ENCODE results near the gene MACROD2.

The MACROD2 gene

DNA sequence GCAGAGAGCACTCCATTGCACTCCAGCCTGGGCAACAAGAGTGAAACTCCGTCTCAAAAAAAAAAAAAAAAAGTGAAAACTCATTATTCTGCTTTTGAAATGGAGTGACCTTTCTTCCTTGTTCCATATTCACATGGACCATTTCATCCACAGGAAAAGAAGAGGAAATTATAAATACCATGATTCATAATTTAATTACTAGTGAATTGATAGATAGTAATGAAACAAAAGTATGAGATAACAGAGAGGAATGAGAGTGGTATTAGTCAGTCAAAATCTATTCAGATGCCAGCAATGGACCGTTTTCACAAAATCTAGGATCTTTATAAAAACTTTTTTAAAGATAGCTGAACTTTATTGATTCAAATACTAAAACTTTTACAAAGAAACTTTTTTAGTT, 785.2 kb downstream of the MACROD2 start:
- peak; percentile 29 for DNase-seq

DNA sequence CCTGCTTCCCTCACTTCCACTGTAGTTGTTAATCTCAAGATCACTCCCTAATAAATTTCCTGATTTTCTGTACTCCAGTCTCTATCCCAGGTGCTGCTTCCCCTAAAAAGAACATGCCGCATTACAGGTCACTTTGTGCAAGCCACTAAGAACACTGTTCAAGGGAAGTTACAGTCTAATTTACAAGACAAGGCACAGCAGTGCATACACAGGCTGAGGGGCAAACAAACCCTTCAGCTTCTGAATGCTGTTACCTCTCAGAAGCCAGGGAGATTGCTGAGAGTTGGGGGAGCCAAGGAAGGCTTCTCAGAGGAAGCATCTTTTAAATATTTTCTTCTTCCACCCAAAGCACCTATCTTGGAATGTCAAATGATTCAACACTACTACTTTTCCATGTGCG, 787.4 kb downstream of the MACROD2 start:
- DNase-seq, result no peak

DNA sequence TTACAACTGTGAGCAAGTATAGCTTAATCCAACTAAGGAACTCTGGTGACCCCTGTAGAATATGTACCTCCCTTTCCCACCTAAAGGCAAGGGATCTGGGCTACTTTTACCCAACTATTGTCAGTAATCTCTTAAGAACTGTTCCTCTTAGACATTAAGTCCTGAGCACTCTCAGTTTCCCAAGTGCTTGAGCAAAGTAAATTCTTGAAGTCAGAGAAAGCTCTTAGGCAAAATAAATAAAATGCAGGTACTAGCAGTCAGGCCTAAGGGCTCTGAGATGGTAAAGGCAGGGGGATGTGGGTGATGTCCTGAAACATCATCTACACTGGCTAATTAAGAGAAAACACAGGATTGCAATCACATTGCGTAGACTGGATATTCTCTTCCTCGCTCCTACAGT, 788.5 kb downstream of the MACROD2 start:
- no peak for DNase-seq

DNA sequence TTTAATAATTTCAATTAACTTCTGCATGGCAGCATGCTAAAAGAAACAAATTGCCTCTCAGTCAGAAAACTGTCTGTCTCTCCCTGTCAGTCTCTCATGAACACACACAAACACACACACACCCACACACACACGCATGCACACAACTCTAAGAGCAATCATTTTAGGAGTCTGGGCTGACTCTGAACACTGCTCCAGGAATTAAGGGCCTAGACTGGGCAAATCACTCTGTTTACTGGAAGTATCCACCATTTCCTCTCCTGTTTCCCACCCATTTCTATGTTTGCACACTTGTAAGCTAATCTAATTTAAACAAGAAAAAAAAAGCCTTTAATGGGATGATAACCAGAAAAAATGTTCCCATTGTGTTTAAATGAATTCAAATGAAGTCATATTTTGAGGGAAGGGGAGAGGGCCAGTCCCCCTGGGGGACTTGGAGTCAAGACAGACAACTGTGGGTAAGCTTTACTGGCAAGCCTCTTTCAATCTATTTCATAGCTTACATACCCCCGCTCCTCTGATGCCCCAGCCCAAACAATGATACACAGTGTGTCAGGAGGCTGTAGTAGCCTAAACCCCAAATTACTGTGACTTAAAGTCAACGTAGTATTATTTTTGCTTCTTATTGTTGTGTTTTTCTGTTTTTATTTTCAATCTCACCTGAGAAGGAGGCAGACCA, 789.9 kb downstream of the MACROD2 start:
- no peak for DNase-seq

DNA sequence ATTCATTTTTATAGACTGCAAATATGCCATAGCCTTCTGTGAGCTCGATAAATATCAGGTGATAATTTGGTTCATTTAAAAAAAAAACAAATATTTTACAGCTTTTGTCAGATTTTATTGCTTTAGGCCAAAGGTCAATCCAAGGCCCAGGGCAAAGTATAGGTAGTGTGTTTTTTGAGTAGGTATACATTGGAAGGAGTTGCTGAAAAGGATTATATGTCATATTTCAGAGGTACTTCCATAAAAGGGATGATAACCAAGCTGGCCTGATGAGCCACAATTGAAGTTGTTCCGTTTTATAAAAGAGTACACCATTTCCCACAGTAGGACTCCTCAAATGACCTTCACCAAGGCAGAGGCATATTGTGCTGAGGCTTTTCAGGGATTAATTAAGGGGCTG, 794.9 kb downstream of the MACROD2 start:
- DNase-seq, result no peak

DNA sequence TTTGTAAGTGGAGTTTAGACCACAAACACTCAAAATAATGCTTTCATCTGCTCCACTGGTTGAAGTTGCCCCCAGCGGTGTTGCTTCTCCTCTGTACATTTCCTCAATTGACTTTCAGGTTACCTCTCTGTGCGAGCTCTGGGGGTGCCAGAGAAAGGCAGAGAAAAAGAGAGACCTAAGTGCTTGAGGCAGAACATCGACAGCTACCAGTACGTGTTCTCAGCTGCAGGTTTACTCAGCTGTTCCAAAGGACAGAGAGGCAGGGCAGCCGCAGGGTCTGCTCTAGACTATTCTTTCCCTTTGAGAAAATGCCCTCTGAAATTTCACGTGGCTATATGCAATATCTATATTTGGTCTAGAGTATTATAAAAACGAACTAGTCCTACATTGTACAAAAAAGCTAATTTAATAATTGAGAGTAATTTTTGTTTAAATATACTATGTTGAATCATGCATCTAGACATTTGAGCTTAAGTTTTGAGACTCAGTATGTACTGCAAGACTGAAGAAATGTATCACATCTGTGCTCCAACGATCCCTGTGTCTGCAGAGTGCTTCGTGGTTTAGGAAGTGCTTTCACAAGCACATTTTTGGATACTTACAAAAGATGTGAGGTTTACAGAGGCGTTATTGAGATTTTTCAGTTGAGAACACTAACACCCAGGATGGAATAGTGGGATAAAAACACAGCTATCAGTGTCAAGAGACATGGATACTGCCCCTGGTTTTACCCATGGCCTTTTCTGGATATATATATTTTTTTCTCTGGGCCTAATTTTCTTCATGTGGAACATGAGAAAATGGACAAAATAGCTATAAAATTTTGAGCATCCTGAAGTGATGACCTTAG, 795.7 kb downstream of the MACROD2 start:
- DNase-seq, result peak; percentile 78

DNA sequence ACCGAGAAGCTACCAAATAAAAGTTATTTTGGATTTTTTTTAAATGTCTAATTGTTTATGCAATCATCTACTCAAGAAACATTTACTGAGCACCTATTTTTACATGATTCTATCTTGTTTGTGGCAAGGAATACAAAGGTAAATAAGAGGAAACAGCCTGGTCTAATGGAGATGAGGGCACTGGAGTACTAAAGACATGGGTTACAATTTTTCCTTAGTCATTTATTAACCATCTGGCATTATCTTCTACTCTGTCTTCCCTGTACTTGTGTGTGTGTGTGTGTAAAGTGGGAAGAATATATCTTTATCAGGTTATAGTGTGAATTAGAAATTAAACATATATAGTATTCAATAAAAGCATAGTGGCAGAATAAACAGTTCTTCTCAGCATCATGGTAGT, 797.6 kb downstream of the MACROD2 start:
- DNase-seq, result no peak

DNA sequence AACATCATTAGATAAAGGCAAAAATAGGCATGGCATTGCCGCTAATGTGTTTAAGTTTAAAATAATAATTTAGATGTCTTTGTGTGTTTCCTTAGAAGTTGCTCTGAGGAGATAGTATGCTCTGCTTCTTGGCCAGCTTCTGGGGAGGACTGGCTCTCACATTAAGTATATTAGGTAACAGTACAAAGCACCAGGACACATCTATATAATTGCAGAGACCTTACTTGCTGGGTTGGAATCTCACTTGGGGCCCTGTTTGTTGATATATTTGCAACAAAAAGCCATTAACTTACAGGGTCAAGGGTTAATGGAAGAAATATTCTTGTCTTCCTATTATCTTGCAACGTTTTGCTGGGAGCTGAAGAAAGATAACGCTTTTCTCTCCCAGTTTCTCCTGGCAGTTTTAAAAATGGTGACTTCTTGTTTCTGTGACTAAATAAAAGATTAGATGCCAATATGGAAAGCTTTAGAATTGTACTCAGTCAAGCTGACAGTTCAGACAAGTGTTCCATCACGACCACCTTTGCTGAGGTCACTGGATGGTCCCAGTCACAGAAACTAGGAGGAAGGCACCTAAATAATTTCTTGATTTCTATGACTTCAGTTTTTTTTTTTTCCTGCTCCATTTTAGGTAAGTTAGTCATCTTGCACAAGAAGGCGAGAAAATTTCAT, 804.4 kb downstream of the MACROD2 start:
- no peak for DNase-seq

GRCh38 chr20:14800707-14801425, 805.5 kb downstream of the MACROD2 start:
- no peak for DNase-seq

- DNase-seq, result no peak
Observed at GRCh38 chr20:14801591-14802325, 806.4 kb downstream of the MACROD2 start.

GRCh38 chr20:14807224-14807623, 811.9 kb downstream of the MACROD2 start:
- no peak for DNase-seq

GRCh38 chr20:14815340-14815739, 820.0 kb downstream of the MACROD2 start:
- DNase-seq, result no peak

DNA sequence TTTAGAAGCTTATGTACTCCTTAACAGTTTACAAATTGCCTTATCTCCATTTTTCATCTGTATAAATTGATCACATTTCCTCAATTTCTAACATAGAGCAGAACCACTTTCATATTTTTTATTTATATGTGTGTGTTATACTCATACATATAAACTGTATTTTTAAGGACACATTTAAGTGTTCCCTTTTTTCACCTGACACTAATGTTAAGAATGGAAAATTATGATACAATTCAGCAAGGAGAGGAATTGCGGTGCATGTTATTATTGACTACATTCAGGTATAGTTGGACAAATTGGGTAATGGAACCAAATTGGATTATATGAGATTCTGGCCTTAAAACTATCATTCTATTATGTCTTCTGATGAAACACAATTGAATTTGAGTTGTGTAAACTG, 821.2 kb downstream of the MACROD2 start:
- no peak for DNase-seq

GRCh38 chr20:14817101-14817500, 821.8 kb downstream of the MACROD2 start:
- peak; percentile 21 for DNase-seq

GRCh38 chr20:14820771-14821170, 825.5 kb downstream of the MACROD2 start:
- peak; percentile 63 for DNase-seq

DNA sequence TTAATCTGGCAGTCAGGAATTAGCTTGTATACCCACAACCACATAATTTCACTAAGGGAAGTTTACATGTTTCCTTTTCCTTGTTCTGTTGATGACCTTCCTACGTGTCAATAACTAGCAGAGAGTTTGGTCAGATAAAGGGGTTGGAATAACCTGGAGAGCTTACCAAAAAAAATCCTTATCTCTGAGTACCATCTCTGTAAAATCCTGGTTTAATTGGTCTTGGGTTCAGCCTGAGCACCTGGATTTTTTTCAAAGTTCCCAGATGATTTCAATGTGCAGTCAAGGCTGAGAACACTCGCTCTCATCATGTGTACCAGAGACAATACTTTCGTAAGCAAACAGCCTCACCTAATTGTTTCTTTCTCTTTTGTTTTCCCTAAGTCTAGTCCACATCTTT, 825.9 kb downstream of the MACROD2 start:
- DNase-seq, result no peak

- no peak for DNase-seq
Observed at GRCh38 chr20:14824996-14825395, 829.7 kb downstream of the MACROD2 start.

DNA sequence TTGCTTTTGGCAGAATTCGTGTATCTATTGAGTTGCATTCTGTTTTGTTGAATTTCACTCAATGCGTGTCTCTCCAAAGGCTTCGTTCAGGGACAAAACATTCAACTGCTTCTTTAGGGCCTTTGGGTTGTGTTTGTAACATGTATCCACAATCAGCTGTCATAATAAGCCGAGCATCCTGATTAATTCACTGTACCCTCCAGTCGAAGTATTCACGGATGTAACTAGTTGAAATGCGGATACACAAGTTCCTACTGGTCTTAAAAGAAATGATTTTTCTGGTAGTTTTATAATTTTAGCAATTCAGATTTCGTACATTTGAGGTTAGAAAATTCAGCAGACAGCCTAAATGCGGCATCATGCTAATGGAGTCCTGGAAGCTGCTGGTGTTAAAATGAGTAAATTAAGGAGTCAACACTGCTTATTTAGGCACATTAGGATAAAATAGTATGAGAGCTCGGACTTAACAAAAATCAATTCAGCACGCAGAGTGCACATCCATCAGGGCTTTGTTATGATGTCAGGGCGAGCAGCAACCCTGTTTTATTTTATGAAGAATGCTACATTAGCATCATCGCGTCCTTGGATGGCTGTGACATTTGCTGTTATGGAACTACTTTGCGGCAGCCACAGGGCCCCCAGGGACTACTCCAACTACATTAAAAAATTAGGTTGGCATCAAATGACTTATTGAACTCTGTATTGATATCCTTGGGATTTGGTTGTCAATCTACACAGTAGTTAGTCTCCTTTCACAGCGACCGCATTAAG, 831.4 kb downstream of the MACROD2 start:
- no peak for DNase-seq

- no peak for DNase-seq
Observed at GRCh38 chr20:14828459-14828858, 833.1 kb downstream of the MACROD2 start.

GRCh38 chr20:14829906-14830305, 834.6 kb downstream of the MACROD2 start:
- no peak for DNase-seq

GRCh38 chr20:14830466-14830865, 835.1 kb downstream of the MACROD2 start:
- no peak for DNase-seq

DNA sequence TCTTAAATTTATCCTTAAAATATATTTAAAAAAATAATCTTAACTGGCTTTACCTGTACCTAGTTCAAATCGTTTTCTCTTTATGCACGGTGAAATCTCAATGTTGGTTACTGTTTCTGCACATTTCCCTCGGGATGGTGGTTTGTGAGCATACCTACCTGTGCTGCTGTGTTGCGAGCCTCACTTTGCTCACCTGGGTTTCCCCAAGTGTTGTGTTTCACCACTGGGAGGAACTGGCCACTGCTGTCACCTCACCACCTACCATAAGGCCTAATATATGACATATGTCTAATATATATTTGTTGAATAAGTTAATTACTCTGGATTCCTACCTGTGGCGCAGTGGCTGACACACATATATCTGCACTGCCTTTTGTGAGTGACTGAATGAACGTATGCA, 835.6 kb downstream of the MACROD2 start:
- no peak for DNase-seq
